Fibroblast of villous mesenchyme (primary cell): Measurements from ENCODE around the gene SRBD1. TPM values are rescaled to one million over a fixed set of nuclear protein-coding genes. Genes with fewer than 3 reads are reported as not detected.

Experiments
- DNase-seq: peaks from one replicate; pipeline ENCODE4 v3.0.0-alpha.2; 2010; ENCODE audit warnings: low read depth
- H3K4me3 ChIP-seq: 2 replicates; pipeline ENCODE4 v1.5.1; 2011; ENCODE audit warnings: low read depth, mild to moderate bottlenecking, low read length
- CTCF ChIP-seq: IDR thresholded peaks from 2 replicates; pipeline ENCODE4 v1.5.1; 2012; ENCODE audit warnings: low read depth, mild to moderate bottlenecking, low read length; ENCODE audit not compliant: insufficient read depth
- total RNA-seq: library from RNA; depleted of rRNA; stranded (reverse); fragments of >200 nt; gene quantifications from 2 replicates; pipeline ENCODE4 v1.2.3, GENCODE V29; 2012

SRBD1 gene
- total RNA-seq, 1 donor: 31.1 TPM

- H3K4me3 ChIP-seq: no peak overlapping the region
- TF ChIP-seq CTCF: no peak
- peak; percentile 49 for DNase-seq
Measured at GRCh38 chr2:45391866-45392265, 219.2 kb downstream of the SRBD1 start.

- DNase-seq: no peak
- TF ChIP-seq CTCF: no peak
- H3K4me3 ChIP-seq: no peak overlapping the region
Measured at GRCh38 chr2:45390861-45391260, 220.2 kb downstream of the SRBD1 start.

- TF ChIP-seq CTCF: no peak
- no peak for DNase-seq
Measured at GRCh38 chr2:45390441-45390840, 220.6 kb downstream of the SRBD1 start.

GRCh38 chr2:45388541-45389100, 222.4 kb downstream of the SRBD1 start:
- no peak for DNase-seq

More at GRCh38 chr2:45390441-45390840, 220.6 kb downstream of the SRBD1 start:
- H3K4me3 ChIP-seq: no peak overlapping the region

GRCh38 chr2:45382744-45383143, 228.3 kb downstream of the SRBD1 start:
- TF ChIP-seq CTCF: no peak
- DNase-seq: peak; percentile 19
- no peak overlapping the region for H3K4me3 ChIP-seq

More at GRCh38 chr2:45388541-45389100, 222.4 kb downstream of the SRBD1 start:
- no peak overlapping the region for H3K4me3 ChIP-seq
- TF ChIP-seq CTCF: no peak

- TF ChIP-seq CTCF: no peak
Measured at GRCh38 chr2:45380131-45380836, 230.8 kb downstream of the SRBD1 start.

More at GRCh38 chr2:45380131-45380836, 230.8 kb downstream of the SRBD1 start:
- H3K4me3 ChIP-seq: no peak overlapping the region
- DNase-seq: no peak
